OCI-LY7 (cell line): ENCODE measurements around the gene NDUFAF2.

ENCODE experiments used
- EZH2phosphoT487 ChIP-seq: fragments of 200-600 bp; sonication (generic); IDR thresholded peaks from 2 replicates; pipeline ENCODE4 v1.6.1; 2018; ENCODE audit warnings: low read depth, borderline replicate concordance, mild to moderate bottlenecking, mixed run types, antibody characterized with exemption, low read length, moderate library complexity, mixed read lengths
- TF ChIP-seq, protein P1 (sequence below): fragments of 200-600 bp; sonication (generic); conservative IDR thresholded peaks from 2 replicates; pipeline ENCODE4 v1.5.1; 2014; ENCODE audit warnings: mild to moderate bottlenecking, antibody characterized with exemption, low read length, moderate library complexity, mixed read lengths

DNA sequence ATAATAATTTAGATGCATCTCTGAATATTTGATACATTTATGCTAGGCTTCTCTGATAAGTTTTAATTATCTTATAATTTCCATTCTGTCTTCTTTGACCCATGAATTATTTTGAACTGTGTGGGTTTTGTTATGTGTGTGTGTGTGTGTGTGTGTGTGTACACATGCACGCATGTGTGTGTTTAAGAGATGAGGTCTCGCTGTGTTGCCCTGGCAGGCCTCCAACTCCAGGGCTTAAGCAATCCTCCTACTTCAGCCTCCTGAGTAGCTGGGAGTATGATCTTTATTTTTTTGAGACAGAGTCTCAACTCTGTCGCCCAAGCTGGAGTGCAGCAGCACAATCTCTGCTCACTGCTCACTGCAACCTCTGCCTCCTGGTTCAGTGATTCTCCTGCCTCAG, 75.4 kb downstream of the NDUFAF2 start:
- TF ChIP-seq, protein P1, sequence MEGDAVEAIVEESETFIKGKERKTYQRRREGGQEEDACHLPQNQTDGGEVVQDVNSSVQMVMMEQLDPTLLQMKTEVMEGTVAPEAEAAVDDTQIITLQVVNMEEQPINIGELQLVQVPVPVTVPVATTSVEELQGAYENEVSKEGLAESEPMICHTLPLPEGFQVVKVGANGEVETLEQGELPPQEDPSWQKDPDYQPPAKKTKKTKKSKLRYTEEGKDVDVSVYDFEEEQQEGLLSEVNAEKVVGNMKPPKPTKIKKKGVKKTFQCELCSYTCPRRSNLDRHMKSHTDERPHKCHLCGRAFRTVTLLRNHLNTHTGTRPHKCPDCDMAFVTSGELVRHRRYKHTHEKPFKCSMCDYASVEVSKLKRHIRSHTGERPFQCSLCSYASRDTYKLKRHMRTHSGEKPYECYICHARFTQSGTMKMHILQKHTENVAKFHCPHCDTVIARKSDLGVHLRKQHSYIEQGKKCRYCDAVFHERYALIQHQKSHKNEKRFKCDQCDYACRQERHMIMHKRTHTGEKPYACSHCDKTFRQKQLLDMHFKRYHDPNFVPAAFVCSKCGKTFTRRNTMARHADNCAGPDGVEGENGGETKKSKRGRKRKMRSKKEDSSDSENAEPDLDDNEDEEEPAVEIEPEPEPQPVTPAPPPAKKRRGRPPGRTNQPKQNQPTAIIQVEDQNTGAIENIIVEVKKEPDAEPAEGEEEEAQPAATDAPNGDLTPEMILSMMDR = no peak
- no peak for TF ChIP-seq EZH2phosphoT487
